Dendritic cell treated with granulocyte-macrophage colony-stimulating factor and Interleukin-4, amounts not matched to agents 40 ng/mL and 50 ng/mL, for 4 days (primary cell): ENCODE results near the gene SLC25A11.

Source experiments
- H3K27ac Mint-ChIP-seq: one replicate; pipeline ENCODE4 v1.8.0; 2022; ENCODE audit warnings: mild to moderate bottlenecking, mixed read lengths
- H3K27me3 Mint-ChIP-seq: one replicate; pipeline ENCODE4 v1.8.0; 2022; ENCODE audit warnings: mild to moderate bottlenecking, mixed read lengths
- H3K36me3 Mint-ChIP-seq: one replicate; pipeline ENCODE4 v1.8.0; 2022; ENCODE audit warnings: low read depth, mixed read lengths
- H3K4me1 Mint-ChIP-seq: one replicate; pipeline ENCODE4 v1.8.0; 2022; ENCODE audit warnings: low read depth, mixed read lengths
- H3K4me3 Mint-ChIP-seq: one replicate; pipeline ENCODE4 v1.8.0; 2022; ENCODE audit warnings: mild to moderate bottlenecking, moderate library complexity, mixed read lengths
- H3K9me3 Mint-ChIP-seq: one replicate; pipeline ENCODE4 v1.8.0; 2022; ENCODE audit warnings: mixed read lengths
- intact Hi-C: fragments of 100-400 bp; cut with micrococcal nuclease; formaldehyde crosslinking; loops from one replicate; pipeline ENCODE4 v1.15.0; 2022

Gene SLC25A11

DNA sequence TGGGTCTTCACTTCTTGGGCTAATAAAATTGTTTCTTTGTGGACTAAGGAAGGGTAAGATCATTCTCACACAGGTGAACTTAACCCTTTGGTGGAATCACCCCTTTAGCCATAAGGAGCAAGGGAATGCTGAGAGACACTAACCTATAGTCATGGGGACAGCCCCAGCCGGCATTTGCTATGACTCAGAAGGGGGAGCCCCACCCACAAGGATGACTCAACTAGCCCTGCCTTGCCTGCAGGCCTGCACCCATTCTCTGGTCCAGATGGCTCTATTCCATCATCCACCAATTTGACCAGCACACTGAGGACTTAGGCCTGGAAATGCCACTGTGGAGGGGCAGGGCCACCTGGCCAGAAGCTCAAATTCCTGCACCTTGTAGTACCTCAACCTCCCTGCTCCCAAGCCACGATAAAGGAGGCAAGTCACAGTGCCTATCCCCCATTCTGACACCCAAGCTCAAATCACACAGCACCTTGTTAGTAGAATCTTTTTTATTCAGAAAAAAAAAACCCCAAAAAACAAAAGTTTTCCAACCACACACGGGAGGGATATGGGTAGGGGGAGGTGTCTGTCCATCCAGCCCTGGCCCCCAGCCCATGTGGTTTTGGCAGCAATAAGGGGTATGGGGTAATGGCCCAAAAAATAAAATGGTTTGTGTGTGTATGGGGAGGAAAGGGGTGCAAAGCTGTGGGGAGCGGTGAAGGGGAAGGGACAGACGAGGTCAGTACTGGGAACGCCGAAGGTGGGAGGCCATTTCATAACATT, 5.5 kb upstream of the SLC25A11 start:
- intact Hi-C loops, result loop anchor here (5.0 kb wide), 2 partner anchors 38 to 42 kb away; partner anchors contain the start of gene CAMTA2
- no peaks in the 10 kb centered on the region for H3K27me3 Mint-ChIP-seq
- H3K36me3 Mint-ChIP-seq, result peaks cover 85% of the 10 kb centered on the region

DNA sequence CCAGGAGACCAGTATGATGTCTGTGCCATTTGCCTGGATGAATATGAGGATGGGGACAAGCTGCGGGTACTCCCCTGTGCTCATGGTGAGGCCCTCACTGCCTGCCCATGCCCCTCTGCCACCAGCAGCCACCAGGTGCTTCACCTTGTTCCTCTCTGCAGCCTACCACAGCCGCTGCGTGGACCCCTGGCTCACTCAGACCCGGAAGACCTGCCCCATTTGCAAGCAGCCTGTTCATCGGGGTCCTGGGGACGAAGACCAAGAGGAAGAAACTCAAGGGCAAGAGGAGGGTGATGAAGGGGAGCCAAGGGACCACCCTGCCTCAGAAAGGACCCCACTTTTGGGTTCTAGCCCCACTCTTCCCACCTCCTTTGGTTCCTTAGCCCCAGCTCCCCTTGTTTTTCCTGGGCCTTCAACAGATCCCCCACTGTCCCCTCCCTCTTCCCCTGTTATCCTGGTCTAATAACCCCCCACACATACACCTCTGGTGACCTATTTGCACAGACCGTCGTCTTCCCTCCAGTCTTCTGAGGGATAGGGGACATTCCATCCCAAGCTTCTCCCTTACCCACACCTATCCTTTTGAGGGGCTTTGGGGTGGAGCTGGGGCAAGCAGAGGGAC, 4.8 kb upstream of the SLC25A11 start:
- no peaks in the 10 kb centered on the region for H3K27me3 Mint-ChIP-seq
- intact Hi-C loops, result loop anchor here (5.0 kb wide), 2 partner anchors 37 to 43 kb away; partner anchors contain the start of gene CAMTA2
- peak overlapping the region; percentile 90 for H3K27ac Mint-ChIP-seq
- H3K36me3 Mint-ChIP-seq, result peaks cover 91% of the 10 kb centered on the region
- H3K9me3 Mint-ChIP-seq, result no peaks in the 10 kb centered on the region
- H3K4me3 Mint-ChIP-seq, result peak overlapping the region; percentile 84
- peaks cover 69% of the 10 kb centered on the region for H3K4me1 Mint-ChIP-seq

More for the DNA sequence above, 5.5 kb upstream of the SLC25A11 start:
- Mint-ChIP-seq H3K4me3 (peak overlapping the region; percentile 84), H3K4me1 (peaks cover 72% of the 10 kb centered on the region), H3K27ac (peak overlapping the region; percentile 90), H3K9me3 (no peaks in the 10 kb centered on the region)

DNA sequence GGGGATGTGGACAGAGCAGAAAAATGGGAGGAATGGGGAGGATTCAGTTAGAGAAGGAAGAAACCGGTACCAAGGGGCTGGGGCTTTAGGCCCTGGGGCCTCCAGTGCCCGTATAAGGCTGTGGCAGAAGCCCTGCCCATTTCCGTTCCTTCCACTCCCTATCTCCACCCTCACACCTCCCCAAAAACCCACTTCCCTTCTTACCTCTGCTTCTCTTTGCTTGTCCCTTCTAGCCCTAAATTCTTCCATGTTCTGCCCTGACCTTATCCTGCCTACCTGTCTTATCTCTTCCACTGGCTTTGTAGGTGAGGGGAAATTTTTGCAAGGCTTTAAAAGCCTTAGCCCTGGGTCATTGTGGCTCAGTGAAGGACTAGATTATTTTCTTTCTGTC, 4.3 kb upstream of the SLC25A11 start:
- H3K27ac Mint-ChIP-seq, result peak overlapping the region; percentile 90
- intact Hi-C loops, result no loop called here
- H3K4me1 Mint-ChIP-seq, result peaks cover 70% of the 10 kb centered on the region
- no peaks in the 10 kb centered on the region for H3K27me3 Mint-ChIP-seq
- peaks cover 96% of the 10 kb centered on the region for H3K36me3 Mint-ChIP-seq
- H3K4me3 Mint-ChIP-seq, result peak overlapping the region; percentile 84
- no peaks in the 10 kb centered on the region for H3K9me3 Mint-ChIP-seq

DNA sequence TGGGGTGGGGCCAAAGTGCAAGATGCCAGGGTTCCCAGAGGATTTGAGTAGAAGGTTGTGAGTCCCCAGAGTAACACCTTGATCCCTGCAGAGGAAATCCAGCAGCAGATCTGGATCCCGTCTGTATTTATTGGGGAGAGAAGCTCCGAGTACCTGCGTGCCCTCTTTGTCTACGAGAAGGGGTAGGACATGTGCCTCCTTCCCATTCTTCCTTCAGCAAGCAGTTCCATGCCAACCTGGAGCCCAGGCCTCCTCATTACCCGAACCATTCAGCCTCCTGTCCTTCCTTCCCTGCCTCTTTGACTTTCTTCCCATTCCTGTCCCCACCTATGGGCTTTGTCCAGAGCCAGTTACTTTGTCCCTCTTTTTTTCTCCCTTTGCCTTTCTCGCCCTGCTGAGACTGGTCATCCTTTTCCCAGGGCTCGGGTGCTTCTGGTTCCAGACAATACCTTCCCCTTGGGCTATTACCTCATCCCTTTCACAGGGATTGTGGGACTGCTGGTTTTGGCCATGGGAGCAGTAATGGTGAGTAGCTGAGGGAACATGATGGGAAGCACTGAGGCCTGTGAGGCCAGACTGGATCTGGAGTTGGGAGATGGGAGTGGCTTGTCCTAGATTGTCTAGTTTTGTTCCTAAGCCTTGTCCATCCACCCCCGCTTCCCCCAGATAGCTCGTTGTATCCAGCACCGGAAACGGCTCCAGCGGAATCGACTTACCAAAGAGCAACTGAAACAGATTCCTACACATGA, 3.1 kb upstream of the SLC25A11 start:
- intact Hi-C loops, result no loop called here
- Mint-ChIP-seq H3K4me1 (peaks cover 77% of the 10 kb centered on the region), H3K4me3 (peak overlapping the region; percentile 21), H3K27ac (peak overlapping the region; percentile 90), H3K36me3 (peaks cover 99% of the 10 kb centered on the region), H3K27me3 (no peaks in the 10 kb centered on the region), H3K9me3 (no peaks in the 10 kb centered on the region)

DNA sequence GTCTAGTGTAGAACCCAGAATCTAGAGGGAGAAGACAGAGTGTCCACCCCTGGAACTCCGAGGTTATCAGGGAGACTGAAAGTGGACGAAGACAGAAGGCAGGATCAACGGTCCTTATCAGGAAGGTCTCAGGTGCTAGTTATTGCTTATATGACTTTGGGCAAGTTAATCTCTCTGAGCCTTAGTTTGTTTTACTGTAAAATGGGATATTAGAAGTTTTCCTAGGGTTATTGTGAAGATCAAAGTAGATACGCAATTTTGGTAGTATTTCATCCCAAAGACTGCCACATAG, 1.4 kb upstream of the SLC25A11 start:
- intact Hi-C loops, result loop anchor here (2.0 kb wide), 1 partner anchor 26 kb away; the partner anchor contains the start of gene SPAG7
- Mint-ChIP-seq H3K27ac (peak overlapping the region; percentile 90), H3K9me3 (no peaks in the 10 kb centered on the region), H3K36me3 (peaks cover 99% of the 10 kb centered on the region), H3K4me3 (peak overlapping the region; percentile 92), H3K27me3 (no peaks in the 10 kb centered on the region), H3K4me1 (peaks cover 87% of the 10 kb centered on the region)

DNA sequence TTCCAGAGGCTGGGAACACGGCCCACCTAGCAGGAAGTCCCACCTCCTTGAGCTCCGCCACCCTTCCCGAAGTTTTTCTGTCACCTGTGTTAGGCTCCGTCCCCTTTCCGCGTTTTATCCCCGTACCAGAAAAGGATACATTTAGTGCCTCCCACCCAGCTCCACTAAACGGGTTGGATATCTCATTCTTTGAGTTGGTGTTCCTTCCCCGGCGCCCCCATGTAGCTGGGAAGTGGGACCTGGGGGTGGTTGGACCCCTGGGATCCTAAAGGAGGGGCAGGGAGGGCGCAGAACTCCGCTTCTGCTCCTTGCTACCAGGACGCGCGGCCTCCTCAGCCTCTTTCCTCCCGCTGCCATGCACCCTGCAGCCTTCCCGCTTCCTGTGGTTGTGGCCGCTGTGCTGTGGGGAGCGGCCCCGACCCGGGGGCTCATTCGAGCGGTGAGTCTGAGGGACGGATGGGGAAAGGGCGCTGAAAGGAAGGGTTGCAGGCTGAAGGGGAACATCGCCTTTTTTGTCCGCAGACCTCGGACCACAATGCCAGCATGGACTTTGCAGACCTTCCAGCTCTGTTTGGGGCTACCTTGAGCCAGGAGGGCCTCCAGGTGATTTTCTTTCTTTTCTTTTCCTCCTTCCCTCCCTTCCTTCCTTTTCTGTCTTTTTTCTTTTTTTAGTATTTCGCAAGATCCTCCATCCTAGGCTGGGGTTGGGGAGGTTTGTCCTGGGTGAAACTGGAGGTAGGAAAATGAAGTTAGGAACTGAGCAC, 891 bp upstream of the SLC25A11 start:
- Mint-ChIP-seq H3K27ac (peak overlapping the region; percentile 90), H3K4me3 (peak overlapping the region; percentile 92), H3K9me3 (no peaks in the 10 kb centered on the region), H3K4me1 (peaks cover 87% of the 10 kb centered on the region), H3K27me3 (no peaks in the 10 kb centered on the region), H3K36me3 (peaks cover 99% of the 10 kb centered on the region)
- intact Hi-C loops, result loop anchor here (1.0 to 2.0 kb wide), 2 partner anchors 8 to 26 kb away; partner anchors contain the start of genes PFN1 and SPAG7

DNA sequence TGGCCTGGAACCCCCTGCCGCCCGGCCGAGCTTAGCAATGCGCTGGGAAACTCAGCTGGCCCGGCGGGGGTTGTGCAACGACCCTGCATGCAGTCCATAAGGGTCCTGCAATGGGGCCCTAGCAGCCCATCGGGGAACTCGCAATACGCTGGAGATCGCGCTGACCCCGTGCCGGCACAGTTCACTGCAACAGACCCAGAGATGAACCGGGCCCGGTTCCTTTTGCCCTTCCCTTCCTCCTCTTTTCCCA, 375 bp downstream of the SLC25A11 start:
- Mint-ChIP-seq H3K27ac (peak overlapping the region; percentile 90), H3K4me3 (peak overlapping the region; percentile 92), H3K27me3 (no peaks in the 10 kb centered on the region), H3K36me3 (peaks cover 93% of the 10 kb centered on the region), H3K4me1 (peaks cover 80% of the 10 kb centered on the region), H3K9me3 (no peaks in the 10 kb centered on the region)
- intact Hi-C loops, result no loop called here

DNA sequence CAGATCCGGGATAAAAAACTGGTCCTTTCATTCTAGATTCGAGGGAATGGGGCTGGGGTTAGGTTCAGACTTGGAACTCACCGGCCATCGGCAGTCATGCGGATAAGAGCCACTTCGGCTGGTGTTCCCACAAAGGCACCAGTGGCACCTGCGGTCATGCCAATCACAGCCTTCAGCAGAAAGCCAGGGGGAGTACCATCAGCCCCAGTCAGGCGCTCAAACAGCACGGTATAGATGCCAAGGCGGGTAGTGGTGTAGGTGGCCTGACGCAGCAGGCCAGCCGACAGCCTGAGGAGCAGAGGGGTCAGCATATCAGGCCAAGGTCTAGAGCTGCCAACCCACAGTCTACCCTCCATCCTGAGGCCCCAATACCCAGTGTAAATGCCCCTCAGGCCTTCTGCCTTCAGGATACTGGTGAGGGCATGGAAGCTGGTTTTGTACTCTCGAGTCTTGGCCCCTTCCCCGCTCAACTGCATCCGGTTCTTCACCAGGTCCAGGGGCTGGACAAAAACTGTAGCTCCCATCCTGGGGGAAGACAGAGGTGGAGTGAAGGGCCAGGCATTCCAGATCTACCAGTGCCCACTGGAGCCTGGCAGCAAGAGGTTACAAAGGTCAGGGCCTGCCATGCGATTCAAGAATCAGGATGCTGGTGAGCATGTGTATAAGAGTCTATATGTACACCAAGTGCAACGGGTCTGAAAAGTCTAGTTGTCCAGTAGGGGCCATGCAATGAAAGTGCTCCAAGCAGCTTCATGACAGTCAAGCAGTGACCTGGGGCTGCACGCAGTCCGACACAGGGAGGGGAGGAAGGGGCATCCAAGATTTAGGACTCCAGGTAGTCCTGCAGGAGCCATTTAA, 929 bp downstream of the SLC25A11 start:
- H3K27ac Mint-ChIP-seq, result peak overlapping the region; percentile 90
- H3K9me3 Mint-ChIP-seq, result no peaks in the 10 kb centered on the region
- H3K4me1 Mint-ChIP-seq, result peaks cover 80% of the 10 kb centered on the region
- peaks cover 2% of the 10 kb centered on the region for H3K27me3 Mint-ChIP-seq
- intact Hi-C loops, result no loop called here
- peak overlapping the region; percentile 92 for H3K4me3 Mint-ChIP-seq
- H3K36me3 Mint-ChIP-seq, result peaks cover 90% of the 10 kb centered on the region

DNA sequence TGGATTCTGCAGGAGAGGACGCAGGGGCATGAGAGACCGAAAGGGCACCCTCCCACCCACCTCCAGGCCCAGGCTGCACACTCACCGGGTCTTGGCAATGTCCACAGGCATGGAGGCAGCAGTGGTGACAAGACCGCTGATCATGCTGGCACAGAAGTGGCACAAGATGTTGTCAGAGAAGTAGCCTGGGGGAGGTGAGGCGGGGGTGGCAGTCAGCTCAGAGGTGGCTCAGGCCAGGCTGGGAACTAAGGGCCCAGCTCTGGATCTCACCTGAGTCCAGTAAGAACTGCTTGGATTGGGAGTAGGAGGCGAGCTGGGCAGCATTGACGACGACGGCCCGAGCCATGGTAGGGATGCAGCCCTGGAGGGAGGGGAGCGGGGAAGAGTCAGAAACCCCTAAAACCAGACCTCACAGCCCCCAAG, 1.8 kb downstream of the SLC25A11 start:
- intact Hi-C loops, result no loop called here
- peaks cover 81% of the 10 kb centered on the region for H3K4me1 Mint-ChIP-seq
- peaks cover 6% of the 10 kb centered on the region for H3K27me3 Mint-ChIP-seq
- H3K27ac Mint-ChIP-seq, result peak overlapping the region; percentile 90
- H3K36me3 Mint-ChIP-seq, result peaks cover 82% of the 10 kb centered on the region
- H3K4me3 Mint-ChIP-seq, result peak overlapping the region; percentile 92
- no peaks in the 10 kb centered on the region for H3K9me3 Mint-ChIP-seq

DNA sequence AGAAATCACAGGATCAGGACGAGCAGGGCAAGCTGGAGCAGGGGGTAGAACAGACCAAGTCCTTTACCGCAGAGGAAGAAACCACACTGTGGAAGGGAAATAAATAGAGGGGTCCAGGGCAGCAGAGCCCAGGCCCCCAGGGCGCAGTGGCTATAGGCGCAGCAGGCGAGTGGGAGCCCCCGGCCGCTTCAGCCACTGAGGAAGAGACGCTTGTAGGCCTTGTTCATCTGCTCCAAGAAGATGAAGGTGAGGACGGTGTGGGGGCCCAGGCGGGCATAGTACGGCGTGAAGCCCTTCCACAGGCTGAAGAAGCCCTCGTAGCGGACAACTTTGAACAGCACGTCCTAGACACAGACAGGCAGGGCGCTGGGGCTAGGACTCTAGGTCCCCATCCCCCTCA, 2.3 kb downstream of the SLC25A11 start:
- intact Hi-C loops, result no loop called here
- no peak overlapping the region for H3K4me3 Mint-ChIP-seq
- H3K4me1 Mint-ChIP-seq, result peaks cover 81% of the 10 kb centered on the region
- peaks cover 11% of the 10 kb centered on the region for H3K27me3 Mint-ChIP-seq
- H3K36me3 Mint-ChIP-seq, result peaks cover 77% of the 10 kb centered on the region
- H3K9me3 Mint-ChIP-seq, result no peaks in the 10 kb centered on the region
- H3K27ac Mint-ChIP-seq, result peak overlapping the region; percentile 31

DNA sequence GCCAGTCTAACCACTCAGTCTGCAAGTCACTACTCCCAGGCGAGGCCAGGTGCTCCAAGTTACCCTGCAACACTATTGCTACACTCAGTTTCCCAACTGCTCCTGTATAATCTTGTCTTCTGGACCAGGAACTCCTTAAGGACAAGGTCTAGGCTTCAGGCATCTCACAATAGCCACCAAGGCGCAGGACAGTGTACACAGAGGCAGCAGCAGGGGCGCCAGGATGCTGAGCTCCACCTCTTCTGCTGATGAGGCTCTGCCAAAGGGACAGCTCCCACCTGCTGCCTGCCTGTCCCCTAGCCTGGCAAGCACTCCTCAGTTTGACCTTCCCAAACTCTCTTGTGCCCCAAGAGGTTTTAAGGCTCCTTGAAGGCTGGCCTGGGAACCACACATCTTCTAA, 3.4 kb downstream of the SLC25A11 start:
- intact Hi-C loops, result no loop called here
- Mint-ChIP-seq H3K27ac (peak overlapping the region; percentile 31), H3K27me3 (peaks cover 15% of the 10 kb centered on the region), H3K4me1 (peaks cover 81% of the 10 kb centered on the region), H3K9me3 (no peaks in the 10 kb centered on the region), H3K4me3 (no peak overlapping the region), H3K36me3 (peaks cover 74% of the 10 kb centered on the region)

DNA sequence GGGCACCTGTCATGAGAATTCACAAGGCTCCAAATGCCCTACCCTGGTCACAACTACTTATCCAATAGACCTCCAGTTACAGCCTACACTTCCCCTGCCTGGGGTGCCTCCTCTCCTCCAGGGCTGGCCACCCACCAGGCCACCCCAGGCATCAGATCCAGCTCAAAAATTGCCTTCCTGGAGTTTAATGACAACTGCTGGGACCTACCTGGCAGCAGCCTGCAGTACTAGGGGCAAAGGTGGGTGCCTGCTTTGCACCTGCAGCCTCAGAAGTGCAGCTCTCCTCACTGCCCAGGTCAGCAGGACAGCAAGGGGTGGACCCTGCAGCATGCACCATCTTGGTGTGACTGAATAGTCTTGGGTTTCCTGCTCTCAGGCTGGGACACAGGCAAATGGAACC, 4.2 kb downstream of the SLC25A11 start:
- Mint-ChIP-seq H3K4me1 (peaks cover 81% of the 10 kb centered on the region), H3K27ac (peak overlapping the region; percentile 12), H3K9me3 (no peaks in the 10 kb centered on the region), H3K27me3 (peaks cover 16% of the 10 kb centered on the region), H3K36me3 (peaks cover 74% of the 10 kb centered on the region), H3K4me3 (no peak overlapping the region)
- intact Hi-C loops, result no loop called here
